OCI-LY7 (cell line): Measurements from ENCODE around the gene SKOR2.

Experiments used
- EZH2phosphoT487 ChIP-seq: fragments of 200-600 bp; sonication (generic); IDR thresholded peaks from 2 replicates; pipeline ENCODE4 v1.6.1; 2018; ENCODE audit warnings: low read depth, borderline replicate concordance, mild to moderate bottlenecking, mixed run types, antibody characterized with exemption, low read length, moderate library complexity, mixed read lengths
- TF ChIP-seq, protein P1 (sequence below): fragments of 200-600 bp; sonication (generic); conservative IDR thresholded peaks from 2 replicates; pipeline ENCODE4 v1.5.1; 2014; ENCODE audit warnings: mild to moderate bottlenecking, antibody characterized with exemption, low read length, moderate library complexity, mixed read lengths

DNA sequence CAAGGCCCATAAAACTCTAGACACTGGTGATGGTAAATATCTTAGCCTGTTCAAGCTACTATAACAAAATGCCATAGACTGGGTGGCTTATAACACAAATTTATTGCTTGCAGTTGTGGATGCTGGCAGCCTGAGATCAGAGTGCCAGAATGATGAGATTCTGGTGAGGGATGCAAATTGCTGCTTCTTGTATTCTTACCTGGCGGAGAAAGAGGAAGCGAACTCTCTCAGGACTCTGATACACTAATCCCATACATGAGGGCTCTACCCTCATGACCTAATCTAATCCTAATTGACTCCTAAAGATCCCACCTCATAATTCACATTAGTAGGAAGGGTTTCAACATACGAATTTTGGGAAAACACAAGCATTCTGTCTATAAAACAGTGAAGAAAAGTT, 70.7 kb downstream of the SKOR2 start:
- TF ChIP-seq, protein P1, sequence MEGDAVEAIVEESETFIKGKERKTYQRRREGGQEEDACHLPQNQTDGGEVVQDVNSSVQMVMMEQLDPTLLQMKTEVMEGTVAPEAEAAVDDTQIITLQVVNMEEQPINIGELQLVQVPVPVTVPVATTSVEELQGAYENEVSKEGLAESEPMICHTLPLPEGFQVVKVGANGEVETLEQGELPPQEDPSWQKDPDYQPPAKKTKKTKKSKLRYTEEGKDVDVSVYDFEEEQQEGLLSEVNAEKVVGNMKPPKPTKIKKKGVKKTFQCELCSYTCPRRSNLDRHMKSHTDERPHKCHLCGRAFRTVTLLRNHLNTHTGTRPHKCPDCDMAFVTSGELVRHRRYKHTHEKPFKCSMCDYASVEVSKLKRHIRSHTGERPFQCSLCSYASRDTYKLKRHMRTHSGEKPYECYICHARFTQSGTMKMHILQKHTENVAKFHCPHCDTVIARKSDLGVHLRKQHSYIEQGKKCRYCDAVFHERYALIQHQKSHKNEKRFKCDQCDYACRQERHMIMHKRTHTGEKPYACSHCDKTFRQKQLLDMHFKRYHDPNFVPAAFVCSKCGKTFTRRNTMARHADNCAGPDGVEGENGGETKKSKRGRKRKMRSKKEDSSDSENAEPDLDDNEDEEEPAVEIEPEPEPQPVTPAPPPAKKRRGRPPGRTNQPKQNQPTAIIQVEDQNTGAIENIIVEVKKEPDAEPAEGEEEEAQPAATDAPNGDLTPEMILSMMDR, result no peak
- no peak for TF ChIP-seq EZH2phosphoT487
